Activated naive CD8-positive, alpha-beta T cell treated with anti-CD3 and anti-CD28 coated beads, Interleukin-2, amount 10 ng/mL, durations not matched to agents 7 days and 5 days (primary cell): ENCODE data around the gene COX19. TPM values are rescaled to one million over a fixed set of nuclear protein-coding genes. Genes with fewer than 3 reads are reported as not detected.

ENCODE experiments used
- ATAC-seq: fragments of 150-1000 bp; cut with Tn5 transposase; one replicate; pipeline ENCODE4 v1.10.0; 2021; ENCODE audit warnings: low read depth, moderate library complexity
- POLR2A ChIA-PET: fragments of 350-600 bp; sonication (Branson Sonifier 250); formaldehyde crosslinking; loops from one replicate; lab custom pipeline; 2021; ENCODE audit warnings: antibody characterized with exemption; lab: Charles Lee
- DNase-seq: peaks from one replicate; pipeline ENCODE4 v3.0.0; 2021
- H3K27ac Mint-ChIP-seq: one replicate; pipeline ENCODE4 v1.8.0; 2022; ENCODE audit warnings: mild to moderate bottlenecking, mixed read lengths
- H3K27me3 Mint-ChIP-seq: one replicate; pipeline ENCODE4 v1.8.0; 2022; ENCODE audit warnings: mild to moderate bottlenecking, moderate library complexity, mixed read lengths
- H3K36me3 Mint-ChIP-seq: one replicate; pipeline ENCODE4 v1.8.0; 2021; ENCODE audit warnings: mild to moderate bottlenecking, mixed read lengths
- H3K4me1 Mint-ChIP-seq: one replicate; pipeline ENCODE4 v1.8.0; 2021; ENCODE audit warnings: mixed read lengths
- H3K4me3 Mint-ChIP-seq: one replicate; pipeline ENCODE4 v1.8.0; 2022; ENCODE audit warnings: mild to moderate bottlenecking, moderate library complexity, mixed read lengths
- H3K9me3 Mint-ChIP-seq: one replicate; pipeline ENCODE4 v1.8.0; 2021; ENCODE audit warnings: mixed read lengths
- total RNA-seq, 2 experiments: library from RNA; stranded (reverse); gene quantifications; one replicate each; pipeline ENCODE4 v1.2.3, GENCODE V29; 2021

COX19 gene
- total RNA-seq, 2 experiments from 2014 or later, result 26.2 to 29.3 TPM

GRCh38 chr7:954330-955238, 20.8 kb downstream of the COX19 start, which contains the start of gene ADAP1:
TSS of gene ADAP1 (minus strand) at chr7:954680. CDS start at chr7:954477, 203 bp downstream.
- no peaks in the 10 kb centered on the region for H3K36me3 Mint-ChIP-seq
- no peaks in the 10 kb centered on the region for H3K9me3 Mint-ChIP-seq
- H3K4me1 Mint-ChIP-seq, result peaks cover 5% of the 10 kb centered on the region
- no peaks in the 10 kb centered on the region for H3K27me3 Mint-ChIP-seq
- peak within 1 kb of the TSS; percentile 69 for H3K4me3 Mint-ChIP-seq
- ATAC-seq, result peak; percentile 83
- POLR2A ChIA-PET, result interaction anchor here (0.5 to 1.6 kb wide), 5 partner anchors 13 to 79 kb away, joined by 3 to 6 read pairs (median 5); partner anchors contain the start of gene COX19
- peak within 1 kb of the TSS; percentile 60 for H3K27ac Mint-ChIP-seq
- DNase-seq, result peak; percentile 81

DNA sequence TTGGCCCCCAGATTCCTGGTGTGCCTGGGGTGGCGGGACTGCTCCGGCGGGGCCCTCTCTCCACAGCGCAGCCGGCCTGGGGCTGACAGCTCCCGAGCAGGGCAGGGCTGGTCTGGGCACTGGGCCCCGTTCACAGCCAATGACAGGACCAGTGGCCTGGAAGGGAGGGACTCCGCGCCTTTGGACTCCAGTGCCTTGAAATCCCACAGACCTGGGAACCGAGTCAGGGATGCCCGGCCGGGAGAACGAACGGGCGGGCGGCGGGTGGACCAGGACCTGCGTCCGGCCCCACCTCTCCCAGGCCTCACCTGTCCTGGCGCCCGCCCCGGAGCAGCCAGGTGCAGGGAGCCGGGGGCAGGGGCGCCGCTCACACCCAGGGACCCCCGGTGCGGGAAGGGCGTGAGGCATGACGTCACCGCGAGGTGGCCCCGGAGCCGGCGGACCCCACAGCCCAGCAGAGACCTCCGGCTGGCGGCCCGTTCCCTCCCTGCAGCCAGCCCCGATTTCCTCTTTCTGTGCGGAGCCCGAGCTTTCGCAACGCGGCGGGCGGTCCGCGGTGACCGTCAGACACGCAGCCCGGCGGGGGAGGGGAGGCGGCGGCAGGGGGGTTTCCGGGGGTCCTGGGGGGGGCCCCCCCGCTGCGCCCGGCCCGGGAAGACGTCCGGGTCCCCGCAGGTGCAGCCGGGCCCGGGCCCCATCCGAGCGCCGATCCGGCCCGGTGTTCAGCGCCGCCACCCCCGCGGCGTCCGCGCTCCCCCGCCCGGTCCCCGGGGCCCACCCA, 21.6 kb downstream of the COX19 start:
- H3K4me1 Mint-ChIP-seq, result peaks cover 5% of the 10 kb centered on the region
- H3K9me3 Mint-ChIP-seq, result no peaks in the 10 kb centered on the region
- POLR2A ChIA-PET, result interaction anchor here (0.5 to 1.3 kb wide), 4 partner anchors 14 to 78 kb away, joined by 3 to 6 read pairs (median 5); no protein-coding TSS in a partner anchor
- ATAC-seq (peak; percentile 35), DNase-seq (peak; percentile 63)
- H3K27ac Mint-ChIP-seq, result no peak overlapping the region
- H3K27me3 Mint-ChIP-seq, result no peaks in the 10 kb centered on the region
- H3K4me3 Mint-ChIP-seq, result peak overlapping the region; percentile 60
- H3K36me3 Mint-ChIP-seq, result no peaks in the 10 kb centered on the region

DNA sequence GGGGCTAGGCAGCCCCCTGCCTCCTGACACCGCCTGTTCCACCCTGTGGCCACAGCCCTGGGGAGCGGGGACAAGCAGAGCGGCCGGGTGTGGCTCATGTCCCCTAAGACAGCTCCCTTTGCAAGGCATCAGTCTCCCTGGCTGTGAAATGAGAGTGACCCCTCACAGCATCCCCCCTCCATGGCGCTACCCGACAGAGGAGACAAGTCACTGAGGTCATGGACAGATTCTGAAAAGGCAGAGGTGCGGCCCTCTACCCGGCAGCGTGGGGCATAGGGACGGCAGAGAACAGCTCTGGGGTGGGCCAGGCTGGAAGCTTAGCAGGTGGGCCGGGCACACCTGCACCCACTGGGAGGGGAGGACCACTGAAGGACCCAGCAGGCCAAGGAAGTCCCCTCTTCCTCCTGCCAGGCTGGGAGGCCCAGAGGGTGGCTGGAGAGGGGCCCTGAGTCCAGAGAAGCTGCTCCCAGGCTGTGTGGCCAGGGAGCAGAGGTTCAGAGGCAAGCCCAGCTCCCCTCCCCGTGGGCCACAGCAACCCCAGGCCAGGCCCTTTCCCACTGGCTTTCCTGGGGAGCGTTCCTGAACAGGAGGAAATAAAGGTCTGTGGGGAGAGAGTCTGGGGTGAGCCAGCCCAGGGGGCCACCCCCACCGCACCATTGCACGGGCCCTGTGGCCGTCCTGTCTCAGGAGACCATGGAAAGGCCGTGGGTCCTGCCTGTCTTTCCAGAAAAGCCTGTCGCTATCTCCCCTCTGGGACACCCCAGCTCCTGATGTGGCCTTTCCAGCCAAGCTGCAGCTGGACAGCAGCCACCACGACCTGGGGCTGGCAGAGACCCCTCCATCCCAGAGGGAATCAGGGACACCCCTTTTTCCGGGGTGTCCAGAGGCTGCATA, 22.6 kb downstream of the COX19 start:
- H3K27ac Mint-ChIP-seq, result no peak overlapping the region
- H3K4me3 Mint-ChIP-seq, result peak overlapping the region; percentile 39
- no peaks in the 10 kb centered on the region for H3K9me3 Mint-ChIP-seq
- no peaks in the 10 kb centered on the region for H3K27me3 Mint-ChIP-seq
- no peak for DNase-seq
- H3K4me1 Mint-ChIP-seq, result peaks cover 5% of the 10 kb centered on the region
- POLR2A ChIA-PET, result interaction anchor here (0.6 to 2.6 kb wide), 3 partner anchors 15 to 30 kb away, joined by 6 to 10 read pairs (median 6); no protein-coding TSS in a partner anchor
- peaks cover 3% of the 10 kb centered on the region for H3K36me3 Mint-ChIP-seq
- no peak for ATAC-seq

GRCh38 chr7:951881-952547, 23.3 kb downstream of the COX19 start:
- H3K9me3 Mint-ChIP-seq, result no peaks in the 10 kb centered on the region
- peak overlapping the region; percentile 39 for H3K4me3 Mint-ChIP-seq
- peaks cover 5% of the 10 kb centered on the region for H3K4me1 Mint-ChIP-seq
- no peaks in the 10 kb centered on the region for H3K27me3 Mint-ChIP-seq
- peaks cover 3% of the 10 kb centered on the region for H3K36me3 Mint-ChIP-seq
- ATAC-seq (no peak), DNase-seq (no peak)
- no peak overlapping the region for H3K27ac Mint-ChIP-seq
- POLR2A ChIA-PET, result interaction anchor here (0.8 to 2.6 kb wide), 3 partner anchors 24 to 45 kb away, joined by 3 to 10 read pairs (median 4); no protein-coding TSS in a partner anchor

DNA sequence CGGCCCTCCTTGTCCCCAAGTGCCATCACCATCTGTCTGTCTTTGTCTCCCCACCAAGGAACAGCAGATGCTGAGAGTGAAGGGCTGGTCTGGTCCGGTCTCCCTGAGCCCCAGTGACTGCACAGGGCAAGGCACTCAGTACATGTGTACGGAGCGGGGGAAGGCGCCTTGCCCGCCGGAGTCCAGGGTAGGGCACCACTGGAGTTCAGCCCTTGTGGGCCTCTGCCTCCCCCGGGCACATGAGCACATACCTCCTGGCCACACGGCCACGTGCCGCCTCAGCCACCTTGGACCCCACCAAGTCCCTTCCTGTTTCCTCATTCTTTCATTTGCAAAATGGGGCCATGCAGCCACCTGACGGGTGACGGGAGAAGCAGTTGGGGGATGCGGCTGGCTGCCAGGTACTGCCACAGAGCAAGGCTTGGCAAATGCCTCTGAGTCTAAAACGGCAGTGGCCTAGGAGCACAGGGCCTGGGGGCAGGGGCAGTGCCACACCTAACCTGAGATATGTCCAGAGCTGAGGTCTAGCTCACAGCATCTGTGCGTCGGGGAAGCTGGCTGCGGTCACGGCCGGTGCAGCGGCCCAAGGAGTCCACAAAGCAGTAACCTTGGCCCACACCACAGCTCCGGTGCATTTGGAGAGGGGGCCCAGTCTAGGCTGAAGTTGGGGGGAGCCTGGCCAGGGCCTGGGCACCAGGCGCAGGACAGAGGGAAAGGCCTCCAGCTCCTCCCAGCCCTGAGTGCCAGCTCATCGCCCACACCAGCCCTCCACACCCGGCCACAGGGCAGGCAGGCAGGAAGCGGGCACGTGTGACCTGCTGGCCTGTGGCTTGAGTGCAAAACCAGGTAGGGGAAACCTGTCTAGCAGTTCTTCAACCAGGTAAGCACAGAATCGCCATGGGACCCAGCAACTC, 26.1 kb downstream of the COX19 start:
- Mint-ChIP-seq H3K4me3 (no peak overlapping the region), H3K27me3 (no peaks in the 10 kb centered on the region), H3K4me1 (peaks cover 3% of the 10 kb centered on the region), H3K36me3 (peaks cover 3% of the 10 kb centered on the region), H3K27ac (no peak overlapping the region), H3K9me3 (no peaks in the 10 kb centered on the region)
- DNase-seq (no peak), ATAC-seq (no peak)
- POLR2A ChIA-PET, result interaction anchor here (0.5 kb wide), 1 partner anchor 25 kb away, joined by 5 read pairs; no protein-coding TSS in a partner anchor

DNA sequence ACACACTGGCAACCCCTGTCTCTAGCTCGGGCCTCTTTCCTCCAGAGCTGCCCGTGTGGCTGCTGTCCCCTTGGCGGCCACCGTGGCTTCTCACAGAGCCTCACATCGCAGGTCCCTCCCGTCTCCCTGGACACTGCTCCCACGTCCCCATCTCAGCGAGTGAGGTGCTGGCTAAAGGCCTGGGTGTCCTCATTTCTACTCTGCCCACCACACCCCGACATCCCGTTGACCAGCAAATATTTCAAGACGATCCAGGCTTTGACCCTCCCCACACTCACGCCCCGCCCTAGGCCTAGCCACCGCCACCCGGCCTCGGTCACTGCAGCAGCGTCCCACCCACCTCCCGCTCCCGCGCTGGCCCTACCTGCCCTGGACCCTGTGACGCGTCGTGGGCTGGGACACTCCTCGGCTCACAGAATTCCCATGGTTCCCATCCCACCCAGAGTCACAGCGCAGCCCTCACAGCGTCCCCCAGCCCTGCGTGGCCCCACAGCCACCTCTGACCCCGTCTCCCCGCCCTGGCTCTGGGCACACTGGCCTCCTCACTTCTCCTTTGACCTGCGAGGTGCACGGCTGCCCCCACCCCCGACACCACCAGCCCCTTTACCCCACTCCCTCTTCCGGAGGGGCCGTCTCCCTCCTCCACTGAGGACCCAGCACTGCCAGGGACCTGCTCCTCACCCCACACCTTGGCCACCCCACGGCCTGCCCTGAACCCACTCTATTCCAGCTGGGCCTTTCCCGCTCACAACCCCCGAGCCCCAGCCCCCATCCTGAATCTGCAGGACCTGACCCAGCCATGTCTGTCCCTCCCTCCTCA, 27.7 kb downstream of the COX19 start:
- Mint-ChIP-seq H3K36me3 (peaks cover 3% of the 10 kb centered on the region), H3K4me1 (peaks cover 3% of the 10 kb centered on the region), H3K4me3 (no peak overlapping the region), H3K27ac (no peak overlapping the region), H3K27me3 (no peaks in the 10 kb centered on the region), H3K9me3 (no peaks in the 10 kb centered on the region)
- ATAC-seq, result no peak
- POLR2A ChIA-PET, result no interaction called here
- DNase-seq, result no peak

DNA sequence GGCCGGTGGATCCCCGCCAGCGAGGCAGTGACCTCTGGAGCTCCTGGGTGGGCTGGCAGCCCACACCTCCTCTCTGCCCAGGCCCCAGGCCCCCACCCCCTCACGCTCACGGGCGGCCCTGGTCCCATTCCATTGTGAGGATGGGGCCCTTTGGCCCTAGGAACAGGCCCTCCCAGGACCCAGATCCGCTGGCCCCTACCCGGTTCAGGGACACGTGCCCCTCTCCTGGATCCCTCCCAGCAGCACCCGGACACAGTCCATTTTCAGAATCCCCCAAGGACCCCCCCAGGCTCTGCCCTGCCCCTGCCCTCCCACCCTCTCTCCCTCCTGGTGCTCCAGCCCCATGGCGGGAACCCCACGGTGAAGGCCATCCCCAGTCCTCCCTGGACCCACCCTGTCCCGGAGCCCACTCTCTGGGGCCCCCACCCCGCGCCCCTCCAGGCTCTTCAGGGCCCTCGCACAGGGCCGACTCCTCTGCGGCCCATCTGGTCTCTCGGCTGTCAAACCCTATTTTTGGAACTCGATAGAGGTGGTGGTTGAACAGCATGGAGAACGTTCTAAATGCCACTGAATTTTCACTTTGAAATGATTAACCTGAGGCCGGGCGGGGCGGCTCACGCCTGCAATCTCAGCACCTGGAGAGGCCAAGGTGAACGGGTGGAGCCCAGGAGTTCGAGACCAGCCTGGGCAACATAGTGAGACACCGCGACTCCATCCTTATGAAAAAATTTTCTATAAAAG, 28.9 kb downstream of the COX19 start:
- ATAC-seq, result no peak
- Mint-ChIP-seq H3K9me3 (peaks cover 3% of the 10 kb centered on the region), H3K27me3 (no peaks in the 10 kb centered on the region), H3K4me3 (no peak overlapping the region), H3K4me1 (peaks cover 2% of the 10 kb centered on the region), H3K27ac (no peak overlapping the region), H3K36me3 (peaks cover 3% of the 10 kb centered on the region)
- POLR2A ChIA-PET, result no interaction called here
- no peak for DNase-seq

DNA sequence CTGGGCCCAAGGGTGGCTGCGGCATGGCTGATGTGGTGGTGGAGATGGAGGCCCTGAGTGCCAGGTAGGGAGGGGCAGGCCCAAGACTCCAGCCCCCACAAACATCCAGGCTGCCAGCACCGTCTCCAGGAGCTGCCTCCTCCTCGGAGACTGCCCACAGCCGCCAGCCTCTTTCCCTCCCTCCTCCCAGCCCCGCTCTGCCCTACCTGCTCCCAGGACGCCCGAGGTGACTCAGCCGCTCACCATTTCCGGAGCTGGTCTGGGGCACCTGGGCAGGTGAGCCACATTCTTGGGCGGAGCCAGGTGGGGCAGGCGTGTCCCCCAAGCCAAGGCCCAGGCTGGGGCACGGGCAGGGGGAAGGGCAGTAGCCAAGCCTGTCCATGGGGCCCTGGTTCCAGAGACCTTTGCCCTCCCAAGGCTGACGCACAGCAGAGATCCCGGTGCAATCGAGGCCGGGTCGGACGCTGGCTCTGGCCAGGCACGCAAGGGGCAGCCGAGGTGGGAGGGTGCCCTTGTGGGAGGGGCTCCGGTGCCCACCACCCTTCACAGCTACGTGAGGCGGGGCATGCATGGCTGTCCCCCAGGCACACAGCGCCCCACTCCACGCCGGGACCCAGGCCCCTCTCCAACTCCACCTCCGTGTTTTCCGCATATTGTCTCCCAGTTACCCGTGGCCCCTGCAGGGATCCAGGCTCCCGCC, 29.6 kb downstream of the COX19 start:
- H3K4me3 Mint-ChIP-seq, result no peak overlapping the region
- no peaks in the 10 kb centered on the region for H3K27me3 Mint-ChIP-seq
- POLR2A ChIA-PET, result no interaction called here
- DNase-seq, result no peak
- peaks cover 2% of the 10 kb centered on the region for H3K4me1 Mint-ChIP-seq
- H3K36me3 Mint-ChIP-seq, result peaks cover 8% of the 10 kb centered on the region
- no peak overlapping the region for H3K27ac Mint-ChIP-seq
- H3K9me3 Mint-ChIP-seq, result peaks cover 6% of the 10 kb centered on the region
- no peak for ATAC-seq

- DNase-seq, result no peak
- POLR2A ChIA-PET, result no interaction called here
- Mint-ChIP-seq H3K9me3 (peaks cover 11% of the 10 kb centered on the region), H3K27ac (no peak overlapping the region), H3K36me3 (peaks cover 12% of the 10 kb centered on the region), H3K4me1 (peaks cover 2% of the 10 kb centered on the region), H3K4me3 (no peak overlapping the region), H3K27me3 (no peaks in the 10 kb centered on the region)
- no peak for ATAC-seq
These were observed 30.2 kb downstream of the COX19 start for GRCh38 chr7:945147-945555.

GRCh38 chr7:944744-945143, 30.6 kb downstream of the COX19 start:
- ATAC-seq, result no peak
- POLR2A ChIA-PET, result no interaction called here
- Mint-ChIP-seq H3K4me1 (peaks cover 2% of the 10 kb centered on the region), H3K36me3 (peaks cover 15% of the 10 kb centered on the region), H3K27me3 (no peaks in the 10 kb centered on the region), H3K9me3 (peaks cover 15% of the 10 kb centered on the region), H3K27ac (no peak overlapping the region), H3K4me3 (no peak overlapping the region)
- DNase-seq, result no peak
